Mammary epithelial cell (primary cell): Measurements from ENCODE around the gene PPP4R4.
A peak's percentile ranks its signal among the peaks of the same experiment; 100 is the strongest.

Source experiments
- EZH2 ChIP-seq: IDR thresholded peaks from 2 replicates; pipeline ENCODE4 v1.6.1; 2012; ENCODE audit warnings: low read length, inconsistent platforms, borderline replicate concordance
- TF ChIP-seq, protein P1 (sequence below), 2 donors: IDR thresholded peaks in 1 of 2; conservative IDR thresholded peaks in 1 of 2; 2 replicates each; pipeline ENCODE4 v1.5.1; 2011 to 2012; ENCODE audit warnings: inconsistent platforms in 2 of 2, low read length in 2 of 2, mild to moderate bottlenecking in 2 of 2, control low read depth in 1 of 2, low read depth in 1 of 2; ENCODE audit not compliant: insufficient read depth in 1 of 2; ENCODE audit errors: extremely low read depth in 1 of 2

DNA sequence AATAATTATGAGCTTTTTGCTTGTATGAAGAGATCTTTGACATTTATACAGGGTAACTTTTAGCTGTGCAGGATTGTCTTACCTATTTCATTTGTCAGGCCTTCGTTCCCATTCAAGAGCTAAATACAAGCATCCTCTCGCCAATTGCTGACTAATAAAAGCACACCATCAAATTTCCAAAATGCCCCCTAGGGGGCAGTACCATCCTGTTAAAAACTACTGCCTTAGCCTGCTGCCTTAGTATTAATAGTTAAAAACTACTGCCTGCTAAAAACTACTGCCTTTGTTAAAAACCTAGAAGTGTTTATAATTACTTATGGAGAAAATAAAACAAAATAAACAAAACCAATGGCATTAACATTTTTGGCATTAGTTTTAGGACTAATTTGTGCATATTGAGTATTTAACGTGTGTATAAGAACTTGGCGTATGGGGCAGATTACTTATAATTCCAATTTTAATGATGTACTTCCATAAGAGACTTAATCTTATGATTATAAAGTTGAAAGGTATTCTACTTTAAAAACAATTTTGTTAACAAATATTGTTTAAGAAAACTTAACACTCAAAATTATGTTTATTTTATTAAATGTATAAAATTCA lies 41.7 kb upstream of the PPP4R4 start:
- TF ChIP-seq, protein P1, sequence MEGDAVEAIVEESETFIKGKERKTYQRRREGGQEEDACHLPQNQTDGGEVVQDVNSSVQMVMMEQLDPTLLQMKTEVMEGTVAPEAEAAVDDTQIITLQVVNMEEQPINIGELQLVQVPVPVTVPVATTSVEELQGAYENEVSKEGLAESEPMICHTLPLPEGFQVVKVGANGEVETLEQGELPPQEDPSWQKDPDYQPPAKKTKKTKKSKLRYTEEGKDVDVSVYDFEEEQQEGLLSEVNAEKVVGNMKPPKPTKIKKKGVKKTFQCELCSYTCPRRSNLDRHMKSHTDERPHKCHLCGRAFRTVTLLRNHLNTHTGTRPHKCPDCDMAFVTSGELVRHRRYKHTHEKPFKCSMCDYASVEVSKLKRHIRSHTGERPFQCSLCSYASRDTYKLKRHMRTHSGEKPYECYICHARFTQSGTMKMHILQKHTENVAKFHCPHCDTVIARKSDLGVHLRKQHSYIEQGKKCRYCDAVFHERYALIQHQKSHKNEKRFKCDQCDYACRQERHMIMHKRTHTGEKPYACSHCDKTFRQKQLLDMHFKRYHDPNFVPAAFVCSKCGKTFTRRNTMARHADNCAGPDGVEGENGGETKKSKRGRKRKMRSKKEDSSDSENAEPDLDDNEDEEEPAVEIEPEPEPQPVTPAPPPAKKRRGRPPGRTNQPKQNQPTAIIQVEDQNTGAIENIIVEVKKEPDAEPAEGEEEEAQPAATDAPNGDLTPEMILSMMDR (conservative IDR thresholded peaks at IDR 0.05 in 1 of 2, IDR thresholded peaks at IDR 0.05 in 1 of 2; ENCODE audit: extremely low read depth in 1 of 2, insufficient read depth in 1 of 2, low read depth in 1 of 2, low read length in 2 of 2), result peak; percentile 68 to 73
- no peak for TF ChIP-seq EZH2
